Chondrocyte (in vitro differentiated cells): ENCODE results near the gene STX1A. TPM values are rescaled to one million over a fixed set of nuclear protein-coding genes. Genes with fewer than 3 reads are reported as not detected.
"Not testable (repeated sequence)": the region's sequence is repeated elsewhere in the genome, so short reads cannot be mapped to it uniquely, and the experiment has no call there.

Source experiments
- DNase-seq: peaks from one replicate; pipeline ENCODE4 v3.0.0; 2021; ENCODE audit warnings: mixed read lengths, low spot score
- H3K27ac Mint-ChIP-seq: one replicate; pipeline ENCODE4 v1.8.0; 2021; ENCODE audit warnings: mild to moderate bottlenecking, moderate library complexity, mixed read lengths; ENCODE audit not compliant: unreplicated experiment
- H3K27me3 Mint-ChIP-seq: 2 replicates; pipeline ENCODE4 v1.8.0; 2021; ENCODE audit warnings: low read depth, mixed read lengths
- H3K36me3 Mint-ChIP-seq: 2 replicates; pipeline ENCODE4 v1.8.0; 2021; ENCODE audit warnings: low read depth, mixed read lengths
- H3K4me1 Mint-ChIP-seq: 2 replicates; pipeline ENCODE4 v1.8.0; 2021; ENCODE audit warnings: low read depth, mild to moderate bottlenecking, mixed read lengths
- H3K4me3 Mint-ChIP-seq: one replicate; pipeline ENCODE4 v1.8.0; 2021; ENCODE audit warnings: mild to moderate bottlenecking, moderate library complexity, mixed read lengths; ENCODE audit not compliant: unreplicated experiment
- H3K9me3 Mint-ChIP-seq: 2 replicates; pipeline ENCODE4 v1.8.0; 2021; ENCODE audit warnings: low read depth, mixed read lengths
- total RNA-seq: library from RNA; stranded (reverse); gene quantifications from 3 replicates; pipeline ENCODE4 v1.2.1, GENCODE V29; 2021
- TF ChIP-seq, protein P1 (sequence below): fragments of 200-600 bp; sonication (generic); IDR thresholded peaks from 2 replicates; pipeline ENCODE4 v1.5.0; 2021; ENCODE audit warnings: antibody characterized with exemption, mild to moderate bottlenecking, moderate library complexity

Gene STX1A
- total RNA-seq, 1 donor from 2014 or later, result 20.9 TPM

- no peaks in the 10 kb centered on the region for H3K36me3 Mint-ChIP-seq
- no peak overlapping the region for H3K4me3 Mint-ChIP-seq
- no peak for DNase-seq
- H3K27me3 Mint-ChIP-seq, result peaks cover 2% of the 10 kb centered on the region
- no peaks in the 10 kb centered on the region for H3K9me3 Mint-ChIP-seq
- H3K4me1 Mint-ChIP-seq, result no peaks in the 10 kb centered on the region
- TF ChIP-seq, protein P1, sequence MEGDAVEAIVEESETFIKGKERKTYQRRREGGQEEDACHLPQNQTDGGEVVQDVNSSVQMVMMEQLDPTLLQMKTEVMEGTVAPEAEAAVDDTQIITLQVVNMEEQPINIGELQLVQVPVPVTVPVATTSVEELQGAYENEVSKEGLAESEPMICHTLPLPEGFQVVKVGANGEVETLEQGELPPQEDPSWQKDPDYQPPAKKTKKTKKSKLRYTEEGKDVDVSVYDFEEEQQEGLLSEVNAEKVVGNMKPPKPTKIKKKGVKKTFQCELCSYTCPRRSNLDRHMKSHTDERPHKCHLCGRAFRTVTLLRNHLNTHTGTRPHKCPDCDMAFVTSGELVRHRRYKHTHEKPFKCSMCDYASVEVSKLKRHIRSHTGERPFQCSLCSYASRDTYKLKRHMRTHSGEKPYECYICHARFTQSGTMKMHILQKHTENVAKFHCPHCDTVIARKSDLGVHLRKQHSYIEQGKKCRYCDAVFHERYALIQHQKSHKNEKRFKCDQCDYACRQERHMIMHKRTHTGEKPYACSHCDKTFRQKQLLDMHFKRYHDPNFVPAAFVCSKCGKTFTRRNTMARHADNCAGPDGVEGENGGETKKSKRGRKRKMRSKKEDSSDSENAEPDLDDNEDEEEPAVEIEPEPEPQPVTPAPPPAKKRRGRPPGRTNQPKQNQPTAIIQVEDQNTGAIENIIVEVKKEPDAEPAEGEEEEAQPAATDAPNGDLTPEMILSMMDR, result no peak
- H3K27ac Mint-ChIP-seq, result no peak overlapping the region
Observed at GRCh38 chr7:73727952-73728351, 8.5 kb upstream of the STX1A start.

DNA sequence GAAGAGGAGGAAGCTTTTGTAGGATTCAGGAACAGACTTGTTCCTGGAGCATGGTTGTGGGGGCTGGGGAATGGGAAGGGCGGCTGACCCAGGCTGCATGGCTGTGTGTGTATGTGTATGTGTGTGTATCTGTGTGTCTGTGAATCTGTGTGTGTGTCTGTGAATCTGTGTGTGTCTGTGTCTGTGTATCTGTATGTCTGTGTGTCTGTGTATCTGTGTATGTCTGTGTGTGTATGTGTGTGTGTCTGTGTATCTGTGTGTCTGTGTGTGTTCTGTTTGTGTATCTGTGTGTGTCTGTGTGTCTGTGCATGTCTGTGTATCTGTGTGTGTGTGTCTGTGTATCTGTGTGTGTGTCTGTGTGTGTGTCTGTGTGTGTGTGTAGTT is 6.6 kb upstream of the STX1A start:
- Mint-ChIP-seq H3K4me1 (peaks cover 12% of the 10 kb centered on the region), H3K9me3 (no peaks in the 10 kb centered on the region), H3K27me3 (peaks cover 2% of the 10 kb centered on the region), H3K4me3 (no peak overlapping the region), H3K36me3 (no peaks in the 10 kb centered on the region), H3K27ac (no peak overlapping the region)
- TF ChIP-seq, protein P1, result peak; percentile 50
- no peak for DNase-seq

- no peak for DNase-seq
- no peaks in the 10 kb centered on the region for H3K9me3 Mint-ChIP-seq
- peaks cover 2% of the 10 kb centered on the region for H3K27me3 Mint-ChIP-seq
- TF ChIP-seq, protein P1, result no peak
- H3K4me1 Mint-ChIP-seq, result peaks cover 22% of the 10 kb centered on the region
- no peak overlapping the region for H3K27ac Mint-ChIP-seq
- H3K36me3 Mint-ChIP-seq, result no peaks in the 10 kb centered on the region
- H3K4me3 Mint-ChIP-seq, result no peak overlapping the region
Observed at GRCh38 chr7:73723813-73724212, 4.3 kb upstream of the STX1A start.

GRCh38 chr7:73722785-73723184 is 3.3 kb upstream of the STX1A start:
- Mint-ChIP-seq H3K27ac (no peak overlapping the region), H3K36me3 (no peaks in the 10 kb centered on the region), H3K9me3 (no peaks in the 10 kb centered on the region), H3K4me3 (no peak overlapping the region), H3K27me3 (no peaks in the 10 kb centered on the region), H3K4me1 (peaks cover 30% of the 10 kb centered on the region)
- TF ChIP-seq, protein P1, result no peak
- DNase-seq, result no peak

DNA sequence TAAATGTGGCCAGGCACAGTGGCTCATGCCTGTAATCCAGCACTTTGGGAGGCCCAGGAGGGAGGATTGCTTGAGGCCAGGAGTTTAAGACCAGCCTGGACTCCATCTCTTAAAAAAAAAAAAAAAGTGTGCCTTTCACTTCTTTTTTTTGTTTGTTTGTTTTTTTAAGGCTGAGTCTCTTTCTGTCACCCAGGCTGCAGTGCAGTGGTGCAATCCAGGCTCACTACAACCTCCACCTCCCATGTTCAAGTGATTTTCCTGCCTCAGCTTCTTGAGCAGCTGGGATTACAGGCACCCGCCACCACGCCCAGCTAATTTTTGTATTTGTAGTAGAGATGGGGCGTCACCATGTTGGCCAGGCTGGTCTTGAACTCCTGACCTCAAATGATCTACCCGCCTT is 2.7 kb upstream of the STX1A start:
- not testable (repeated sequence) for DNase-seq, H3K9me3 Mint-ChIP-seq, H3K36me3 Mint-ChIP-seq, H3K4me3 Mint-ChIP-seq, H3K27me3 Mint-ChIP-seq
- H3K27ac Mint-ChIP-seq, result peak overlapping the region; percentile 36
- H3K4me1 Mint-ChIP-seq, result peaks cover 36% of the 10 kb centered on the region

DNA sequence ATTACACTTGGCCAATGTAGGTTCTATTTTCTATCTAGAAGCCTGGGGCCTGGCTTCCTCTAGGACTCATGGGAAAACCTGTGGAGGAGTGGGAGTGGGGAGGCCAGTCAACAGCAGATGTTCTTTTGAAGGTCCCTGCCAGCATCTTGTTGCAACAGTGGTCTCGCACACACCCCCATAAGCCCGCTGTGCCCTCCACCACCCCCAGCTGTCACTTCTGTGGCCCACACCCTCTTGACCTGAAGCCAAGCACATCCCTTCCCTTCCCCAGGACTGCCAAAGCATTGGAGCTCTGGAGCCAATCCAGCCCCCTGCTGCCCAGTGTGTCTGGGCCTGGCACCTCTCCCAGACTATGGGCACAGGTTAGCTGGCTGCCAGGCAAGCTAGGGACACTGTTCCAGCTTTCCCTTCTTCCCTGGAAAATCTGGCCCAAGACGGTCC is 1.9 kb upstream of the STX1A start:
- H3K27me3 Mint-ChIP-seq, result no peaks in the 10 kb centered on the region
- H3K4me3 Mint-ChIP-seq, result no peak overlapping the region
- TF ChIP-seq, protein P1, result peak; percentile 34
- H3K9me3 Mint-ChIP-seq, result no peaks in the 10 kb centered on the region
- DNase-seq, result no peak
- H3K4me1 Mint-ChIP-seq, result peaks cover 42% of the 10 kb centered on the region
- peak overlapping the region; percentile 64 for H3K27ac Mint-ChIP-seq
- no peaks in the 10 kb centered on the region for H3K36me3 Mint-ChIP-seq

GRCh38 chr7:73720443-73720842 is 974 bp upstream of the STX1A start:
- H3K4me3 Mint-ChIP-seq, result peak overlapping the region; percentile 61
- H3K9me3 Mint-ChIP-seq, H3K36me3 Mint-ChIP-seq, H3K27me3 Mint-ChIP-seq, H3K27ac Mint-ChIP-seq, DNase-seq: not testable (repeated sequence)
- peaks cover 52% of the 10 kb centered on the region for H3K4me1 Mint-ChIP-seq
